Epithelial cell of proximal tubule (primary cell): Measurements from ENCODE around the gene CLCA4. TPM values are rescaled to one million over a fixed set of nuclear protein-coding genes. Genes with fewer than 3 reads are reported as not detected.
"Not testable (repeated sequence)": the region's sequence is repeated elsewhere in the genome, so short reads cannot be mapped to it uniquely, and the experiment has no call there.

ENCODE experiments used
- DNase-seq: peaks from one replicate; pipeline ENCODE4 v3.0.0-alpha.2; 2011; ENCODE audit warnings: low read depth
- H3K4me3 ChIP-seq: 2 replicates; pipeline ENCODE4 v1.5.1; 2011; ENCODE audit warnings: low read depth, mild to moderate bottlenecking, low read length
- total RNA-seq: library from RNA; depleted of rRNA; stranded (reverse); fragments of >200 nt; gene quantifications from 2 replicates; pipeline ENCODE4 v1.2.3, GENCODE V29; 2015
- TF ChIP-seq, protein P1 (sequence below): conservative IDR thresholded peaks from 2 replicates; pipeline ENCODE4 v1.5.1; 2012; ENCODE audit warnings: low read depth, mild to moderate bottlenecking, low read length

CLCA4 gene
- total RNA-seq, 1 donor from 2014 or later, result not detected

DNA sequence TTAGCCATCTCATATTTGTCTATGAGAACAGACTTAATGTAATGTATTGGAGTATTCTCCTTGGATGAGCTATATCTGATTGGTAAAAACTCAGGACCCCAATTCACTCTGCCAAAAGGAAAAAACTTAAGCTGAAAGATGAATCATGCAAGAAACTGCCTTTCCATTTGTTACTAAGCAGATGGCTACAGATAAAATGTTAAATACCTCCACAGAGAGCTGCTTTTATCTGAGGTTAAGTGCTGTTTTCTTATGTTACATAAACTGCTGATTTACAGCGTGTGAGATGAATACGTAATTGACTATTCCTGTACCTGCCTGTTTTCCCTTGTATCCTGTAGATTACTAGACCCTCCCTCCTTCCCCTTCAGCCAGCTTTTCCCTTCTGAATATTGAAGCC is 49.3 kb downstream of the CLCA4 start:
- TF ChIP-seq, protein P1, sequence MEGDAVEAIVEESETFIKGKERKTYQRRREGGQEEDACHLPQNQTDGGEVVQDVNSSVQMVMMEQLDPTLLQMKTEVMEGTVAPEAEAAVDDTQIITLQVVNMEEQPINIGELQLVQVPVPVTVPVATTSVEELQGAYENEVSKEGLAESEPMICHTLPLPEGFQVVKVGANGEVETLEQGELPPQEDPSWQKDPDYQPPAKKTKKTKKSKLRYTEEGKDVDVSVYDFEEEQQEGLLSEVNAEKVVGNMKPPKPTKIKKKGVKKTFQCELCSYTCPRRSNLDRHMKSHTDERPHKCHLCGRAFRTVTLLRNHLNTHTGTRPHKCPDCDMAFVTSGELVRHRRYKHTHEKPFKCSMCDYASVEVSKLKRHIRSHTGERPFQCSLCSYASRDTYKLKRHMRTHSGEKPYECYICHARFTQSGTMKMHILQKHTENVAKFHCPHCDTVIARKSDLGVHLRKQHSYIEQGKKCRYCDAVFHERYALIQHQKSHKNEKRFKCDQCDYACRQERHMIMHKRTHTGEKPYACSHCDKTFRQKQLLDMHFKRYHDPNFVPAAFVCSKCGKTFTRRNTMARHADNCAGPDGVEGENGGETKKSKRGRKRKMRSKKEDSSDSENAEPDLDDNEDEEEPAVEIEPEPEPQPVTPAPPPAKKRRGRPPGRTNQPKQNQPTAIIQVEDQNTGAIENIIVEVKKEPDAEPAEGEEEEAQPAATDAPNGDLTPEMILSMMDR, result no peak
- no peak overlapping the region for H3K4me3 ChIP-seq
- DNase-seq, result no peak

DNA sequence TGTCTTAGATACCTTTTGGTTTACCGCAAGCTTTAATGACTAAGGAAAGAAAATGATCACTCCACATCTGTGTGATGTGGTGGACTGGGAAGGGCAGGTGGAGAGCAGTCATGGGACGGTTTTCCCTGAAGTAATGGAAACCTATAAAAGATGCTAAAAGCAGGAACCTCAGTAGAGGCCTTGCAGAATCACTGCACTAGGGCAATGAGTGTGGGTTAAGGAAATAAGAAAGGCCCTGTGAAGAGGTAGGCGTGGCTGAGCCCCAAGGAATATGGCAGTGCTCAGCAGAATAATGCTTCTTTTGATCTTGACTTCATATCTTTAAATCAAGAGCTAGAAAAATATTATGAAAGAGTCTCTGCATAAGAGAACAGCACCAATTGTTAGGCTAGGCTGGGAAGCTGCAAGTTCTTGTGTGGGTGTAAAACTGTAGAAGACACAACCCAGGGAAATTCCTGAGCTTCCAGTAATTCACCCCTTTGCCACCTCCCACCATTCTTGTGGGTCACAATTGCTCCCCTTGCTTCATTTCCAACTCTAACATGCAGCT is 49.9 kb downstream of the CLCA4 start:
- no peak for DNase-seq
- no peak overlapping the region for H3K4me3 ChIP-seq
- TF ChIP-seq, protein P1, result no peak

DNA sequence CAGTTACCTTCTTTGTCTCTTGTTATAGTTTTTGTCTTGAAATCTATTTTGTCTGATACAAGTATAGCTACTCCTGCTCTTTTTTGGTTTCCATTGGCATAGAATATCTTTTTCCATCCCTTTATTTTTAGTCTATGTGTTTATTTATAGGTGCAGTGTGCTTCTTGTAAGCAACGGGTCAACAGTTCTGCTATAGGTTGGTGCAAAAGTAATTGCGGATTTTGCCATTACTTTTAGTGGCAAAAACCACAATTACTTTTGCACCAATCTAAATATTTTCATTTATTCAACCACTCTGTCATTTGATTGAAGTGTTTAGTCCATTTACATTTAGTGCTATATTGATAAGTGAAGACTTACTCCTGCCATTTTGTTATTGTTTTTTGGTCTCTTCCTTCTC is 59.2 kb downstream of the CLCA4 start:
- not testable (repeated sequence) for DNase-seq, H3K4me3 ChIP-seq

DNA sequence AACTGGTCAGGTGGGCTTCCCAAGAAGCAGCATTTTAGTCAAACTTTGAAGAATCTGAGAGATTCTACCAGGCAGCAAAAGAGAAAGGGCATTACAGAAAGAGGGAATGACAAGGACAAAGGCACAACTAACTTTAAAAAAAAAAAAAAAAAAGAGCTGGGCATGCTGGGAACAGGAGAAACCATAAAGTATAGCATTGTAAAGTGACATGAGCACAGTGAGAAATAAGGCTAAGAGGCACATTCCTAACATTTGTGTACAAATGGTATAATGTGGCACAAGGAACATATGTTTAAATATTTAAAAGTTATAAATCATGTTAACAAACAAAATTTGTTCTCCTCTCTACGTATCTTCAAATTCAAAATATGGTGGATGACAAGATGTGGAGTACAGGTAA is 69.6 kb downstream of the CLCA4 start:
- no peak overlapping the region for H3K4me3 ChIP-seq
- TF ChIP-seq, protein P1, result no peak
- DNase-seq, result no peak

DNA sequence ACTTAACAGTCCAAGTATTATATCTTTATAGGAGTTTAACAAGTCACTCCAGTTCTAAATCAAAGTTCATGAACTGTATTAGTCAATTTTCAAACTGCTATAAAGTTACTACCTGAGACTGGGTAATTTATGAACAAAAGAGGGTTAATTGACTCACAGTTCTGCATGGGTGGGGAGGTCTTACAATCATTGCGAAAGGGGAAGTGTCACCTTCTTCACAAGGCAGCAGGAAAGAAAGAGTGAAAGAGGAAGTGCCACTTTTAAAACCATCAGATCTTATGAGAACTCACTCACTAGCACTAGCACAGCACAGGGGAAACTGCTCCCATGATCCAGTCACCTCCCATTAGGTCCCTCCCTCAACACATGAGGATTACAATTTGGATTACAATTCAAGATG is 70.0 kb downstream of the CLCA4 start:
- DNase-seq, result peak; percentile 42

DNA sequence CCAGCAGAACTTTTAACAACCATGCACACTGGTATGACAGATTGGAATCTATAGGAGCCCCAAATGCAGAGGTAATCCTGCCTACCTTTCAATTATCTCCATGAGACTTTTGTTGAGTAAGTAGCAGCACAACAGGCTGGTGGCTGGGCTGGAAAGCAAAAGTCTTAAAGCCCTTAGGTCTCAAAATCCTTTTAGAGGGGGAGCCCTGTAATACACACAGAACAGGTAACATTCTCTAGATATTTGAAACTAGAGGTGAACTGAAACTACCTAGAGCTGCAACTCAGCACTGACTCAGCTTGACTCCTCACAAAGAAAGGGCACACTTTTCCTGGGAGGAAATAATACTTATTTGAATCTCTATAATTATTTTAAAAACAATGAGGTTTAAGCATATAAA is 71.5 kb downstream of the CLCA4 start:
- no peak overlapping the region for H3K4me3 ChIP-seq
- DNase-seq, result no peak
- TF ChIP-seq, protein P1, result no peak

More for the DNA sequence above, 70.0 kb downstream of the CLCA4 start:
- TF ChIP-seq, protein P1, result no peak
- H3K4me3 ChIP-seq, result no peak overlapping the region

DNA sequence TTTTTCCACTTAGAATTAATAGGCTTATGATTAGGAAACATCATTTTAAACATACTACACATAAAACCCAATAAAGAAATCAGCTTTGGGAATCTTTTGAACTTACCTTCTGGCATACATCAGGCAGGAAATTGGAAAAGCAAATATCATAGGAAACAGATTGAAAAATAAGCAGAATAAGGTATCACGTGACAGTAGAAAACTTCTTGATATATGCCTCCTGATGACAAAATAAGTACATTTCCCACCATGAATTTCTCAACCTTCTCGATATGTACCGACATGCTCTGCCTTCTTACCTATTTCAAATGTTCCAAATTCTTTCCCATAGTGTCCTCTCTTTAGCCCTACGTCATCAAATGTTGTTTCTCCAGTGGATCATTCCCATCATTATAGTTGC is 72.4 kb downstream of the CLCA4 start:
- no peak for DNase-seq
- TF ChIP-seq, protein P1, result no peak

More for the DNA sequence above, 72.4 kb downstream of the CLCA4 start:
- no peak overlapping the region for H3K4me3 ChIP-seq
